ENCODE measurements around the gene C7. TPM values are rescaled to one million over a fixed set of nuclear protein-coding genes. Genes with fewer than 3 reads are reported as not detected.

Gene C7
- total and polyA plus RNA-seq, 2 of the 8 experiments (the other 6 are each of a cell fraction or from before 2014, with no cell fraction given): 0.08 TPM; not detected in 1

- TF ChIP-seq ATF3 (IDR thresholded peaks at IDR 0.05; ENCODE audit: insufficient read depth, low read depth, low read length) (no peak), YY1 (IDR thresholded peaks at IDR 0.05; ENCODE audit: low read depth, low read length) (no peak), KDM5A (IDR thresholded peaks at IDR 0.05; ENCODE audit: low read length) (no peak)
Measured at GRCh38 chr5:41003670-41004376, 94.5 kb downstream of the C7 start (continued).
